Astrocyte of the cerebellum (primary cell): Measurements from ENCODE around the gene NUP107.

Source experiments
- DNase-seq: peaks from one replicate; pipeline ENCODE4 v3.0.0-alpha.2; 2011; ENCODE audit warnings: low read depth
- H3K4me3 ChIP-seq: 2 replicates; pipeline ENCODE4 v1.5.1; 2011; ENCODE audit warnings: mild to moderate bottlenecking, low read depth, low read length, moderate library complexity
- CTCF ChIP-seq: IDR thresholded peaks from 2 replicates; pipeline ENCODE4 v1.5.1; 2012; ENCODE audit warnings: low read length, low read depth, moderate library complexity, mild to moderate bottlenecking; ENCODE audit errors: missing control alignments
- in situ Hi-C: cut with HindIII; loops from 2 replicates; pipeline ENCODE4 v1.10.0; 2017; ENCODE audit warnings: low sequenced_read_pairs

Gene NUP107

DNA sequence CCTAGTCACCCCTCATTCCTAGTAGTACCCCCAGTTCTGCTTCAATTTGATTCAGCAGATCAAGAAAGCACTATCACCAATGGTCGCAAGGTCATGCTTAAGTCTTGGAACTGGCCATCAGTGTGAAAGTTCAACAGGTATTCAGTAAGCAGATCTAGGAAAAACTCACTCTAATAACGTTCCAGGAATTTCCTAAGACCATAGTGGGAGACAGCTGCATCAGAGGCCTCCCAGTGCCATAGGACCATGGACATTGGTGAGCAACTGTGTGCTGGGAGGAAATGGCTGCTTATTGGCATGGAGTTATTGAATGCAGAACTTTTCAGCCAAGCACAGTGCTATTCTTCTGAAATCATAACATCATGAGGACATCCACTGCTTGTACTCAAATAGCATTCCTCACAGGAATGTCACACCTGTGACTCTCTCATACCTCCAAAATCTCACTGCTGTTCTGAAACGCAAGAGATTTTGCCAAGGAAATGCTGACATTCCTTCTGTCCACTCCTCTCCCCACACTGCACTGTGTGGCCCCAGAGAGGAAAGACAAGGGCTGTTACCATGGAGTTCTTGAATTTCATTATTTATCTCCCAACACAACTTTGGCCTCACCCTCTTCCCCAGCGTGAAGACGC is 90.3 kb downstream of the NUP107 start:
- H3K4me3 ChIP-seq: no peak overlapping the region
- DNase-seq: no peak
- in situ Hi-C loops: no loop called here
- no peak for TF ChIP-seq CTCF

GRCh38 chr12:68779280-68779679 is 92.5 kb downstream of the NUP107 start:
- no peak overlapping the region for H3K4me3 ChIP-seq
- DNase-seq: no peak
- in situ Hi-C loops: no loop called here
- TF ChIP-seq CTCF: no peak

GRCh38 chr12:68780731-68781130 is 94.0 kb downstream of the NUP107 start:
- in situ Hi-C loops: no loop called here
- TF ChIP-seq CTCF: no peak
- DNase-seq: no peak

GRCh38 chr12:68781728-68782127 is 95.0 kb downstream of the NUP107 start:
- H3K4me3 ChIP-seq: no peak overlapping the region
- no peak for TF ChIP-seq CTCF
- no peak for DNase-seq
- in situ Hi-C loops: no loop called here

More at GRCh38 chr12:68780731-68781130, 94.0 kb downstream of the NUP107 start:
- H3K4me3 ChIP-seq: no peak overlapping the region

DNA sequence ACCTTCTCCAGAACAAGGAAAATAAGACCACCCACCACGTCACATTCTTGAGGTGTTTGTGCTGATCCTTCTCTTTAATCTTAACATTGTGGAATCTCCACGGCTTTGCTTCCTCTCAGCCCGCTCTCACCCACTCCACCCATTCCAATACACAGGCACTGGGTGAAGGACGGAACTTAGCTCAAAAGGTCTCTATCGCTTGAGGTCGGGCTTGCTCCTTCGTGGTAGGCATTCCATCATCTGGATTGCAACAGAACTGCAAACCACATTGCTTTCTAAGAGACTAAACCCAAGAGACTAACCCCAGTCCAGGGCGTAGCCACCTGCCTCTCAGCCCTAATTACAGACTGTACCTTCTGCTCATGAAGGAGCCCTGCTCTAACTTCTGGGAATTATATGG is 97.2 kb downstream of the NUP107 start:
- no peak for DNase-seq
- no peak overlapping the region for H3K4me3 ChIP-seq
- in situ Hi-C loops: no loop called here
- TF ChIP-seq CTCF: no peak

- DNase-seq: no peak
- no peak for TF ChIP-seq CTCF
Measured at GRCh38 chr12:68785358-68785757, 98.6 kb downstream of the NUP107 start.

GRCh38 chr12:68785823-68786222 is 99.0 kb downstream of the NUP107 start:
- in situ Hi-C loops: no loop called here
- H3K4me3 ChIP-seq: no peak overlapping the region
- TF ChIP-seq CTCF: no peak

More at GRCh38 chr12:68785358-68785757, 98.6 kb downstream of the NUP107 start:
- in situ Hi-C loops: no loop called here
- no peak overlapping the region for H3K4me3 ChIP-seq

More at GRCh38 chr12:68785823-68786222, 99.0 kb downstream of the NUP107 start:
- DNase-seq: no peak
